Transverse colon (tissue), 3 donors: ENCODE results near the gene DNHD1.

Experiments
- CTCF ChIP-seq, 5 experiments: fragments of 200-600 bp in 3 of 5; fragments of 450-650 bp in 2 of 5; sonication (generic) in 3 of 5; IDR thresholded peaks; 1 replicate in 2 of 5; 2 replicates in 3 of 5; pipeline ENCODE4 v1.5.1; 2016 to 2017; ENCODE audit warnings: antibody characterized with exemption in 5 of 5, inconsistent platforms in 3 of 5, mild to moderate bottlenecking in 2 of 5, moderate library complexity in 1 of 5
- POLR2A ChIP-seq: fragments of 450-650 bp; IDR thresholded peaks from one replicate; pipeline ENCODE4 v1.6.1; 2016; ENCODE audit warnings: antibody characterized with exemption, mild to moderate bottlenecking, moderate library complexity

DNA sequence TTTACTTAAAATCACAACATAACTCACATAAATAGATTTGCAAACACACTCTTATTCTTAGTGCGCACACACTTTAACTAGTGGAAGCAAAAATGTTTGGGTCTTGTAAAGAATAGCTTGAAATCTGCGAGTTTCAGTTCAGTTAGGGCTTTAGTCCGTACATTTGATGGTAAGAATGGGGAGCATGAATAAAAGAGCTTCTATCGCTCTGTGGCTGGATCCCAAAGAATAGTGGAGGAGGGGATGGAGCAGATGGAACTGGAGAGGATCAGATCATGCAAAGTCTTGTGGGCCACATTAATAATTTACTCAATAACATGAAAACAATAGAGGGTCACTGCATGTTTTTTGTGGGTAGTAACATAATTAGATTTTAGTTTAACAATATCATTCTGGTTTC, 44.3 kb downstream of the DNHD1 start:
- TF ChIP-seq POLR2A (no peak), CTCF (IDR thresholded peaks at IDR 0.05) (no peak)
